NCI-H345 treated with DMSO at 0.1 percent for 48 hours (cell line): Measurements from ENCODE around the gene EXOSC10.
"Not testable (repeated sequence)": the region's sequence is repeated elsewhere in the genome, so short reads cannot be mapped to it uniquely, and the experiment has no call there.

ENCODE experiments used
- DNase-seq: peaks from one replicate; lab custom pipeline; 2025; ENCODE audit not compliant: unreplicated experiment; lab: John Stamatoyannopoulos, UW

Gene EXOSC10

DNA sequence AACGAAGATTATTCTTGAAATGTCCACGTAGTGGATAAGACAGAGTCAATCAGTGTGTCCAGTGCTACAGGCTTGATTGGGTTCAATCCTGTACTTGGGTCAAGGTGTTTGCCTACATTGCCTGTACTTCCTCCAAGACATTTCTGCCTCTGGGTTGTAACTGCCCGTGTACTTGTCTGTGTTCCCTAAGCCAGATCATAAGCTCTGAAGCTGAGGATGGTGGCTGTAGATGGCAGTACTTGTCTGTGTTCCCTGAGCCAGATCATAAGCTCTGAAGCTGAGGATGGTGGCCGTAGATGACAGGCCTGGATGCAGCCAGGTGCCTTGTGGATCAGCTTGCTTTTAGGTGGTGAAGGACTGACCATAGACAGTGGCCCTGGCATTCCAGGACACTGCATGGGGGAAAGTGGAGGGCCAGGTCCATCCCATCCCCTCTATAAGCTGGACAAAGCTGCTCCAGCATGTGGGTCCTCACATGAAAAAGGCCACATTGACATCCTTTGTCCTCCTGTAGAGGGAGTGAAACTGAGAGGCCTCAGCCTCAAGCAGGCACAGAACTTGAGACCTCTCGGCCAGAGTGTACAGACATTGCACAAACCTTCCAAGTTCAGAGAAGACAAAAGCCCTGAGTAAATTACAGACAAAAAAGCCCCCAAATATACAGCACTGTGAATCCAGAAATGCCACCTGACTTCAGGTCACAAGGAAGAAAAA is 37.9 kb downstream of the EXOSC10 start:
- DNase-seq, result no peak

DNA sequence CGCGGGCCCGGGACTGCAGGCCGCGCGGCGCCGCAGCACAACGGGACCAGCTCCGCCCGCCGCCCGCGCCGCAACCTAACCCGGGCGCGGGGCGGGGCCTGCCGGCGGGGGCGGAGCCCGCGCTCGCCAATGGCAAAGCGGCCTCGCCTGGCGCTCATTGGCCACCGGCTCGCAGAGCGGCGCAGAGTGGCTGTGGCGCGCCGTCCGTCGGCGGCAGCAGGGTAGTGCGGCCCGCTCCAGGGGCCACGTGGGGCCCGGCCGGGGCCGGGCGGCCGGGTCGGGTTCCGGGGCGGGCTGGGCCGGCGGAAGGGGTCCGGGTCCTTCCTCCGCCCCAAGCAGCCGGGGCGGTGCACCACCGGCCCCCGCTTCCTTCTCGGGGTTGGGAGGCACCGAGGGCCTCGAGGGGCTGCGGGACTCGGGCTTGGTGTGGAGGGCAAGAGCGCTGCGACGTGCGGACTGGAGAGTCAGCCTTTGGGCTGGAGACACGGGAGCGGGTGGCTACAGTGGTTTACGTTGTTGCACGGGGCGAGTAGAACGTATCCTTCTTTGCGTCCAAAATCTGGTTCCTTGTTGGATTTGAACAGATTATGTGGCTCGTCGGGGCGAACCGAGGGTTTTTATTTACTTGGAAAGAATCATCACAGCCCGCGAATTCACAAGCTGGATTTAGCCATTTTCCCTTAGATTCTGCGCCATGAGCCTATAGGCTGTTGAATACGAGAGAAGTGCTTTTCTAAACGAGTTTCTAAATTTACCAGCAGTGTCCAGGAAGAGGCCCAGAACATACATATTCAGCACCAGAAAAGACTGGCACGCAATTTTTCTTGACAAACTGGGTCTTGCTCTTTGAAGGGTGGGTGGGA is 39.5 kb downstream of the EXOSC10 start, which contains the start of gene SRM:
Gene SRM (minus strand): TSS at position 51 of the 863 bp plus-strand sequence. CDS start 75 bp downstream, outside the sequence.
- peak; percentile 87 for DNase-seq

- DNase-seq, result no peak
These were observed 40.3 kb downstream of the EXOSC10 start for GRCh38 chr1:11059155-11059967.

DNA sequence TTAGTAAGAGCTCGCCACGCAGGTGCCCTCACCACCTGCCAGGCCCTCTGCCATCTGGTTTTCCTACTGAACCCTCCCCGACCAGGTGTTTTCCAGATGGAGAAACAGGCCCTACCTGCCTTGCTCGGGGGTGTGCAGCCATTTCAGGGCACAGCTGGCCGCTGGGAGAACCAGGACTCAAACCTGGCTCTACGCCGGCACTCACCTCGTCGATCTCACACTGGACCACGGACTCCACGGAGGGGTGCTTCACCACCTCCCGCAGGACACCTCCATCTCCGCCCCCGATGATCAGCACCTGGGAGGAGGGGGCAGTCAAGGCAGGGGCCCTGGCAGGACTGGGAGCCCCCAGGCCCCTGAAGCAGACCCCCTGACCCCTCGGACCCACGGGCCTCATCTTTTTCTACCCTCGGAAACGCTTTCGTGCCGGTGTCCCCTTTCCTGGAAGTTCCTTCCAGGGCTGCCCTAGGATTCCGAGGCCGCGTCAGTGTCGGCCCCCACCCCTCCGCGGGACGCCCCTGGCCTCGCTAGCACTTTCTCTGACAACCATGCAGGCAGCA is 41.0 kb downstream of the EXOSC10 start:
- peak; percentile 41 for DNase-seq

GRCh38 chr1:11058026-11058425 is 41.6 kb downstream of the EXOSC10 start:
- DNase-seq, result no peak

GRCh38 chr1:11057477-11057876 is 42.2 kb downstream of the EXOSC10 start:
- DNase-seq, result no peak

DNA sequence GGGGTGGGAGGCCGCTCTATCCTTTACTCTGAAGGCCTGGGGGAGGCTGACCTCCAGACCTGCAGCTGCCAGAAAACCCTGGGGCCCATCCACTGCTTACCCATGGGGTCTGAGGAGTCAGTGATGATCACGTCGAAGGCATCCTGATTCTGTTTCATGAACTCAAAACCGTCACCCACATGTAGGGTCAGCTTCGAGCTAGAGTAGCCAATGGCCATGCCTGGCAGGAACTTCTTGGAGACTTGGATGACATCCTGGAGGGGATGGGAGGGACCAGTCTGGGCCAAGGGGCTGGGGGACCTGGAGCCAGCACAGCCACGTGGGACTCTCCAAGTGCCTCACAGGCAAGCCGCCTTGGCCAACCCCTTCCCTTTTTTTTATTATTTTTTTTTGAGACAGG is 43.2 kb downstream of the EXOSC10 start:
- no peak for DNase-seq

- no peak for DNase-seq
These were observed 44.0 kb downstream of the EXOSC10 start for GRCh38 chr1:11055676-11056075.

DNA sequence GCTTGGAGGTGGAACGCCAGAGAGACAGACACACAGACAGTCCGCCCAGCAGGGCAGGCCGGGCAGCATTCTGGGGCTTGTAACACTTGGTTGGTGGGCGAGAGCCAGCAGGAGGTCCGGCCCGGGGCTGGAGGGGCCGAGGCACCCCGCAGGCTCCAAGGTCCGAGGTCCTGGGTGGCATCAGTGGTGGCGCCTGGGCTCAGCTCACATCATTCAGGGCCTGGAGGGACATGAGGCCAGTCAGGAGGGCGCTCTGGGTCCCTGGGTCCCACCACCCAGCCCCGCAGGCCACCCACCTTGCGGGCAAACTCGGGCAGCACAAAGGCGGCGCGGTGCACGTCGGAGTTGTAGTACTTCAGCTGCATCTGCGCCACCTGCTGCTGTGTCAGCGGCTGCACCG is 45.0 kb downstream of the EXOSC10 start:
- peak; percentile 34 for DNase-seq

GRCh38 chr1:11054181-11054580 is 45.5 kb downstream of the EXOSC10 start:
- DNase-seq, result no peak

DNA sequence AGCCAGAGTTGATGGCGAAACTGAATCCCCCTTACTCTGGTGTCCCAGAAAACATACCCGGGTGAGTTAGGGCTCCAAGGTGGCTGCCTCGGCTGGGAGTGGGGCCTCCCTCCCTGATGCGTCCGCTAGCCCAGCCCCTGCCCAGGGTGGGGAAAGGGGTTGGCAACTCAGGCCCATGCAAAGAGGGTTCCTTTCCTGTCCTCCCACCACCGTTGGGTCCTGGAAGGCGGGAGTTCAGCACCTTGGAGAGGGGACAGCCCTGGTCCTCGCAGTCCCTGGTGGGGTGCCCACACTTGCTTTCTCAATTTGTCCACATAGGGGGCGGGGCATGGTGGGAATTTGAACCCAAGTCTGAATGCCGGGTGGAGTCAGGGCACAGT is 45.9 kb downstream of the EXOSC10 start:
- DNase-seq, result no peak

GRCh38 chr1:11052839-11053757 is 46.6 kb downstream of the EXOSC10 start:
- DNase-seq, result peak; percentile 77

DNA sequence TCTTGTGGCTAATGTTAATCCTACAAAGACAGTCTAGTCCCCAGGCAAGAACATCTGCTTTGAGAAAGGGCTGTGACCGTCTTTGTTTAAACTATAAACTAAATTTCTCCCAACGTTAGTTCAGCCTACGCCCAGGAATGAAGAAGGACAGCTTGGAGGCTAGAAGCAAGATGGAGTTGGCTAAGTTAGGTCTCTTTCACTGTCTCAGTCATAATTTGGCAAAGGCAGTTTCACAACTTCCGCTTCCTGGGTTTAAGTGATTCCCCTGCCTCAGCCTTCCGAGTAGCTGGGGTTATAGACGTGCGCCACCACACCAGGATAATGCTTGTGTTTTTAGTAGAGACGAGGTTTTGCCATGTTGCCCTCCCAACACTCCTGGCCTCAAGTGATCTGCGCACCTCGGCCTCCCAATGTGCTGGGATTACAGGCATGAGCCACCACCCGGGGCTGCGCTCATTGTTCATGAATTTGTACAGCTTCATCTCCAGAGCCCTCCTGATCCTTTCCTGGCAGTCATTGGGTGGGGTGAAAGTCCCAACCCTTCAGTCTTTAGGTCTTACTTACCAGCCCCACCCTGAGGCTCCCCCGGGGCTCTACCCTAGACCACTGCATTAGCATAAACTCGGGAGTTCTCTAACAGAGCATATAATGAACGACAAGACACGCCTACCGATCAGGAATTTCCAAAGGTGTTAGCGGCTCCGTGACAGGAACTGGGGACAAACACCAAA is 47.7 kb downstream of the EXOSC10 start:
- peak; percentile 69 for DNase-seq

DNA sequence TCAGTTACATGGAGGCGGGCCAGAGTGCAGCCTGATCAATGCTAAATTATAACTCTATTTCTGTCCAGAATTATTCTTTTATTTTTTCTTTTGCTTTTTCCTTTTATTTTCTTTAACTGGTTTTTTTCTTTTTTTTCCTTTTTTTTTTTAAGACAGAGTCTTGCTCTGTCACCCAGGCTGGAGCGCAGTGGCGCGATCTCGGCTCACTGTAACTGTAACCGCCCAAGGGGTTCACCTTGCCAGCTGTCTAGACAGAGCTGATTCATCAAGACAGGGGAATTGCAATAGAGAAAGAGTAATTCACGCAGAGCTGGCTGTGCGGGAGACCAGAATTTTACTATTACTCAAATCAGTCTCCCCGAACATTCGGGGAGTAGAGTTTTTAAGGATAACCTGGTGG is 48.5 kb downstream of the EXOSC10 start:
- not testable (repeated sequence) for DNase-seq

- DNase-seq, result no peak
These were observed 52.9 kb downstream of the EXOSC10 start, which contains the start of gene MASP2 for GRCh38 chr1:11046625-11047365. TSS of gene MASP2 (minus strand) at chr1:11047239. CDS start at chr1:11047207, 32 bp downstream.

DNA sequence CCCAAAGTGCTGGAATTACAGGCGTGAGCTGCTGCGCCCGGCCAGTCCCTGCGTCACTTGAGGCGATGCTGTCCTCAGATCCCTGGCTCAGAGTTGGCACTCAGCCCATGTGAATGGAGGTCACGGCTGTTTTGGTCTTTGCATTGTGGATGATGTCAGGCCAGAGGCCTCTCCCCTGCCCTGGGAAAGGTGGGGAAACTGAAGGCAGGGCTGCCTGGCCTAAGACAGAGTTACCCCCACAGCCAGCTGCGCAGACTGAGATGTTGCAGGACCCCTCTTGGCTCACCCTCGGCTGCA is 53.5 kb downstream of the EXOSC10 start:
- DNase-seq, result no peak

- no peak for DNase-seq
These were observed 54.0 kb downstream of the EXOSC10 start for GRCh38 chr1:11045428-11046269.
